GM18861 (cell line): Measurements from ENCODE around the gene ATP5F1B.
A peak's percentile ranks its signal among the peaks of the same experiment; 100 is the strongest.
"Not testable (repeated sequence)": the region's sequence is repeated elsewhere in the genome, so short reads cannot be mapped to it uniquely, and the experiment has no call there.

Experiments used
- ATAC-seq: cut with Tn5 transposase; IDR thresholded peaks from one replicate; pipeline ENCODE4 v1.9.1; 2021; ENCODE audit not compliant: unreplicated experiment

The ATP5F1B gene

DNA sequence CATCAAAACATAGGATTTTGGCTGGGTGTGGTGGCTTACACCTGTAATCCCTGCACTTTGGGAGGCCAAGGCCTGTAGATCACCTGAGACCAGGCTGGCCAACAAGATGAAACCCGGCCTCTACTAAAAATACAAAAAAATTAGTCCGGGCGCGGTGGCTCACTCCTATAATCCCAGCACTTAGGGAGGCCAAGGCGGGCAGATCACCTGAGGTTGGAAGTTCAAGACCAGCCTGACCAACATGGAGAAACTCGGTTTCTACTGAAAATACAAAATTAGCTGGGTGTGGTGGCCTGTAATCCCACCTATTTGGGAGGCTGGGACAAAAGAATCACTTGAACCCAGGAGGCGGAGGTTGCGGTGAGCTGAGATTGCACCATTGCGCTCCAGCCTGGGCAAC lies 2.2 kb upstream of the ATP5F1B start:
- not testable (repeated sequence) for ATAC-seq

DNA sequence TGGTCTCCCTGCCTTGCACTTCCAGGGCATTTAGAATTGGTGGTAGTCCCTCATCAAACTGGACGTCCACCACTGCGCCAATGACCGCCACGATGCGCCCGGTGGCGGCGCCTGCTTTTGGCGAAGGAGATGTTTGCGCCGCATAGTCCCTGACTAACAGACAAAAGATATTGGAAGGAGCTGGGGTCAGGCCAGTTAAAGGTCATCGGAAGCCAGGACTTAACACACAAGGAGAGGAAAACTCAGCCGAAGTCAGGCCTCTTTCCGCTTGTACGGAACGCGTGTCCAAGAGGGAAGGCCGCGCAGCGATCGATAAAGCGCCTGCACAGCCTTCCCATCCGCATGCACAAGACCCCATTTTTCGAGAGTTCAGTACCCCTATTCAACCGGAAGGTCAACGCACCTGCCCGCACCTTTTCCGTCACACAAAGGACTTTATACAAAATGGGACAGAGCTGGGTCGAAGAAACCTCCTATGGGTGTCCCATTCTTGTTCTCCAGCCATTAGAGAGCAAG lies 525 bp downstream of the ATP5F1B start:
- ATAC-seq = no peak

DNA sequence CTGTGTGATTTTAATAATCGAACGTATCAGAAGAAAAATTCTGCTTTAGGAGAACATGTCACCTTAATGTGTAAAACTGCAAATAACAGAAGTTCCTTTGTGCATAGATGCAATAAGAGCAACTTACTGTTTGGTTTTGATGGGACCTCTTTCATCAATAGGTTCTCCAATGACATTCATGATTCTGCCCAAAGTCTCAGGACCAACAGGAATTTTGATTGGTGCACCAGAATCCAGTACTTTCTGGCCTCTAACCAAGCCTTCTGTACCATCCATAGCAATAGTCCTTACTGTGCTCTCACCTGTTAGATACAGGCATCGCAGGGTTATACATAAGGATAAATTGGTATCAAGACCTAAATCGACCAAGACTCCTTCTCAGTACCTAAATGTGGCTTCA lies 1.1 kb downstream of the ATP5F1B start:
- ATAC-seq = no peak

DNA sequence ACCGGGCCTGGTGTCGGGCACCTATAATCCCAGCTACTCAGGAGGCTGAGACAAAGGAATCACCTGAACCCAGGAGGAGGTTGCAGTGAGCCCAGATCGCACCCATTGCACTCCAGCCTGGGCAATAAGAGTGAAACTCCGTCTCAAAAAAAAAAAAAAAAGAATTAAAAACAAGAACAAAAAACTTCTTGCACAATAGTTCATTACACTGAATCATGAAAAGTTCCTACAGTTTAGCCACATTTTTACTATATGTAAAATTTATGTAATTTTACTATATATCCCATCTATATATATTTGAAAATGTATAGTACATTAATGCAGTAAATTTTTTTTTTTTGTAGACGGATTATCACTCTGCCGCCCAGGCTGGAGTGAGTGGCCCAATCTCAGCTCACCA lies 4.6 kb downstream of the ATP5F1B start:
- ATAC-seq = no peak

DNA sequence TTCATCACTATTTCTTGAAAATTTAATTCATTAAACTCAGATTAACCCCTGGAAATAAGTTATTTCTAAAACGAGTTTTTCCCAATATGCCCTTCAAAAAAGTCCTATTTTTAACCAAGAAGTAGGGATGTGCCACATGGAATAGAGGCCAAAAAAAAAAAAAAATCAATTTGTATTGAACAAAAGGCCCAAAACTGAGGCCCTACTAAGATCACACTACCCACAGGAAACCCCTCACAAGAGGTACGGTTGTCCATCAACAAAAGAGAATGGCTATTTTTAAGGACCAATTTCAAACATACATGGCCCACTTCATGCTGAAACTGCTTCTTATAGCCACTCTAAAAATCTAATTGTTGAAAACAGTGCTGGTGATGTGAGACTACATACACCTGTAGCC lies 8.2 kb downstream of the ATP5F1B start:
- ATAC-seq = no peak

DNA sequence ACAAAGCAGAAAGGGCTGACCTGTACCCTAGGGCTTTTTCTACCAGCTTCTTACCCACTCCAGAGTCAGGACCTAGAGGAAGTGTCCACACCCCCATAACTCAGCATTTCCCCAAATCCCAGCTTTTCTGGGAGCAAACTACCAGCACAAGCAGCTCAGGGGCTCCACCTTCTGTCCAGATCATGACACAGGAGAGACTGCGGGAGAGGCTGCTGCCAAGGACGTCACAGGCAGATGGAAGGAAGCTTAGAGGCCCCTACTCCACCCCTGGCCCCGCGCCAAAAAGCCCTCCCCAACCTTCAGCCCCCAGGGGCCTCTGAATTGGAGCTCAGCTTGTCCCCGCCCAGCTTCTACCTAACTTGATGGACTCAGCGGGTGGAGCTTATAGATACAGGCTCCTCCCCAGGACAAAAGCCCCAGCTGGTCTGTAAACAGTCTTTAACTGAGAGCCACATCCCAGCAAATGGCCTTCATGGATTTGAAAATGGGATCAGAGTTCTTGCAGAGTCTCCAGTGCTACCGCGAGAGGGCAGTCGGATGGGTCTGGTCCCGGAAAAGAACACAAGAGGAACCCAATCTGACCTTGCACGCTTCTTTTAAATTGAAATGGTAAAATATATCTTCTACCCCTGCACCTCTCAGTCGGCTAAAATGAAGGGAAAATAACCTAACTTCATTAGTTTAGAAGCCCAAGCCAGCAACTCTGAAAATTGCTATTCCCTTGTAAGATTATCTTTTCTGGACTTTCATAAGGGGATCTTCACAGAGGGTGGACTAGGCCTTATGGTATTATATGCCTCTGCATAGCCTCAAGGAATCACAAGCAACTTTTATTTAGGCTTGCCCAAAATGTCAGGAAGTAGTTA lies 8.9 kb downstream of the ATP5F1B start:
- ATAC-seq = peak; percentile 50

DNA sequence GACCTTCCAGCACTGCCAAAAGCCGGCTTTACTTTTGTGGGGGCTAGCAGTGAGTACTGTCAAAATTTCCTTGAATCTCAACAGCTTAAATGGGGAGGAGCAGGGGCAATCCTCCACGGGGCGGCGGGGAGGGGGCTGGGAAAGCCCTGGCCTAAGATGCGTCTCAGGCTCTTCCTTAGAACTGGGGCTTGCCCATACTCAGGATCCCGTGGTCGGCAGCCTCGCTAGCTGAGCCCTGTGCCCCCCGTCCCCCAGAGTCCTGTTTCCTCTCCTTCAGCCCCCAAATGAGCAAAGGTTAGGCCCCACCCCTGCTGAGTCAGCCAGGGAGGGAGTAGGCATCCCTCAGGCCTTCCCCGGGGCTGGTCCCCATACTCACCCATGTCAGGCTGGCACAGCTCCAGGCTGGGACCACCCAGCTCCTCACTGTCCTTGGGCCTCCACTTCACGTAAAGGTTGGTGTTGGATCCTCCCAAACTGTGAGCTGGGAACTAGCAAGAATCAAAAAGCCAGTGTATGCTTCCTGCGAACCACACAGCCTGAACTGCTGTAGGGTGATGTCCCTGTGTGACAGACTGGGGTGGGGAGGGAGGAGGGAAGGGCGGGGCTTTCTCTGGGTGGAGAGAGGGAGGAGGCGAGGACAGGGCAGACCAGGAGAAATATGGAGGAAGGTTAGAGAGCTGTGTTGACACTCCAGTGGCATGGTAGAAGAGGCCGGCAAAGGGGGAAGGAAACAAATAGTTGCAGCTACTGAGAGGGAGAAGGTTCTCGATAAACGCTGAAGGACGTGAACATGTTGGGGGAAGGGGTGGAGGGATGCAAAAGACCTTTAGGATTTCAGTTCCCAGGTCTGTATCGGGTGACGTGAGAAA lies 9.7 kb downstream of the ATP5F1B start:
- no peak for ATAC-seq

DNA sequence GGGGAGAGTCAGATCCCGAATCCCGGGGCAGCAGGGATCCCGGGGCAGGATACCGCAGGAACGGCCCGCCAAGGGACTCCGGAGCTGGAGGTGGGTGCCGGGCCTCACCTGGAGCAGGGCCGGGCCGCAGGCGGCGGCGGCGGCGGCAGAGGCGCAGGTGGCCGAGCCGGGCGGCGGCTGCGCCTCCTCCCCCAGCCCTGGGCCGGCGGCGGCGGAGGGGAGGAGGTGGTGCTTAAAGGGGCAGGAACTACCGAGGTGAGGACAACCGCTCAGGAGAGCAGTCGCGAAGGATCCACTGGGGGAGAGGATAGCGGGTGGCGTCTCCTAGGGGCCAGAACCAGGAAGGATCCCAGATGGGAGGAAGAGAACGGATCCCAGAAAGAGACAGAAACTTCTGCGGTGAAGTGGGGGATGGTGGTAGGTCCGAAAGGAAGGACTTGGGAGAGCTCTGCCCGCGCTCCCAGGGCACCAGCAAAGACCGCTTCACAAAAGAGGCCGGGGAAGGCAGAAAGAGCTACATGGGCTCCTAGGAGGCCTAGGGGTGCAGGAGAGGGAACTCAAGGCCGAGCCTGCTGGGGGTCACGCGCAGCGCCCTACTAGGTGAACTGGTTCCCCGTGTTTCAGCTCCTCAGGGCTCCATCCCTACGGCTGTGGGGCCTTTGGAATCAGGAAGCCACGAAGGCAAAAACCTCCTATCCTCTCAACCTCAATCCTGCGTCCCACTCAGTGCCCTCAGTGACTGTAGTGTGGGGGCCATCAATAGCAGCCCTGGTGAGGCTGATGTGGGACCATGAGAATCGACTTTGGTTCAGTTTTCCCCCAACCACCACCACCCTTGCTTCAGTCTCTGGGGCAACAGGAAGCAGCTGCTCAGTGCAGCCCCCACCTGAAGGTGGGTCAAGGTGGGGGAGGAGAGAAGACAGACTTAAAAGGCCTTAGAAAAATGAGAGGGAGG lies 10.7 kb downstream of the ATP5F1B start:
- ATAC-seq = peak; percentile 26

DNA sequence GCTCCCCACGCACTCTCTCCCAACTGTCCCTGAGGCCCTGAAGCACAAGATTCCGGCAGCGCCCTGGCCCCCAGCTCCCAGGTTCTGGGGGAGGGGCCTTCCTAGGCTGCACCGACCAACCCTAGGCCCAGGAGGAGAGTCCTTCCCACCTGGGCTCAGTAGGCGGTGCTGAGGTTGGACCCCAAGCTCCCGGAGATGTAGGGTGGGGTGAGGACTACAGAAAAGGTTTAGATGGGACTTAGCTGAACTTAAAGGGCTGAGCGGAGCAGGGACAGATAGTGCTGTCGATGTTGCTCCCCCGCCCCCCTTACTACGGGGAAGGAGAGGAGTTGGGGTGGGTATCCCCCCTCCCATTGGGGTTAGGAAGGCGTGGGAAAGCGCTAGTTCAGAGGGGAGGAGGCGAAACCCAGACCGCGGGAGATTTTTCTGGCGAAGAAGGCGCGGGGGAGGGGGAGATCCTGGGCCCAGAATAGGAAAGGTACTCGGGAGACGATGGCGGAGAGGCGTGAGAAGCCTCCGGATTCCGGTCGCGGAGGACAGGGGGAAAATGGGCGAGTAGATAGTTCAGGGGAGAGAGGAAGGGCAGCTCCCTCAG lies 11.4 kb downstream of the ATP5F1B start:
- ATAC-seq = no peak

DNA sequence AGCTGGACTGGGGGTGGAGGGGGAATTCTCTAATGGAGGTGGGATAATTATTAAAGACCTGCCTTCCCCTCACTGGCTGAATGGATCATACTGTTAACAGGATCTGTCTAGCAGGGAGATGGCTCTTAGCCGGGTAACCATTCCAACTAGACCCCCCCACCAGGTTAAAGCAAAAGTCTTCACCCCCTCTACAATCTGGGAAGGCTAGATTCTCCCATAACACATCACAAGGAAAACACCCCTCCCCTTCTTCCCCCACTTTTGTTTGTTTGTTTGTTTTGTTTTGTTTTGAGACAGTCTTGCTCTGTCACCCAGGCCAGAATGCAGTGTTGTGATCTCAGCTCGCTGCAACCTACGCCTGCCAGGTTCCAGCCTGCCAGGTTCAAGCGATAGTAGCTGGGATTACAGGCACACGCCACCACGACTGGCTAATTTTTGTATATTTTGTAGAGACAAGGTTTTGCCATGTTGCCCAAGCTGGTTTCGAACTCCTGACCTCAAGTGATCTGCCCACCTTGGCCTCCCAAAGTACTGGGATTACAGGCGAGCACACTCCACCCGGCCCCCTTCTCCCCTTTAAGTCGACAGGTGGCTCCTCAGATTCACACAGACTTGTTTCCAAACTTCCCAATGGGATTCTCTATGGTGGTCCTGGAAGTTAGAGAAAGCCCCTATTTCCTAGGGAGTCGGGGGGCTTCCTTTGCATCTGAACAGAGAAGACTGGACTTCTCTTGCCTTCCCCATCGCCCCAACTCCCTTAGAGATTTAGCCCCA lies 12.1 kb downstream of the ATP5F1B start:
- ATAC-seq = no peak

DNA sequence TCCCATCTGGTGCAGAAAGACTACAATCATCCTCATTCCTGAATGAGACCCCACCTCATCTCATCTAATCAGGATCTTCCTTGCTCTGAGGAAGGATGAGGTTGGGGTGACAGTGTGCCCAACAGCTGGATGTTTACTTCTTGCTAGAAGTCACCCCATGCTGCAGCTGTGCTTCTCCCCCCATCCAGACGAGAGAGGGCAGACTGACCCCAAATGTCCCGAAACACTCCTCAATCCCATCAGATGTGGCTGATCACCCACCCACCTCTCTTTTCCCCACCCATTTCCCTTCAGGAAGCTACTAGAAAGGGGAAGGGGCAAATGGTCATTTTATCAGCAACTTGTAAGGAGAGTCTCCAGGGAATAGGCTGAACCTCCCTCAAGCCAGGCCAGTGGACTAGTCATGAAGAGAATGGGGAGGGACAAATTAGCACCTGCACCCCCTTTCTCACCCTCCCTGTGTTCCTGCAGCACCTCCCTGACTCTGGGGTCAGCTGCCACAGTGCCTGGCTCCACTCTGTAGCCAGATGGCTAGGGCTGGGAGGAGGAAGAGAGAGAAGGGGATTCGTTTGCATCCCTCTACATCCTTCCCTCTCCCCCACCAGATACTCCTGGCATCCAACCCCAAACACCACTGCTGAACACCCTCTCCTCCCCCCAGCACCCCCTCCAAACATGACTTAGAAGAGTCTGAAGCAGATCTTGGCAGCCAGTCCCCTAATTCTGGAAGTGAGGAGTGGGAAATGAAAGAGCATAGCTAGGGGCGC lies 12.9 kb downstream of the ATP5F1B start:
- no peak for ATAC-seq

DNA sequence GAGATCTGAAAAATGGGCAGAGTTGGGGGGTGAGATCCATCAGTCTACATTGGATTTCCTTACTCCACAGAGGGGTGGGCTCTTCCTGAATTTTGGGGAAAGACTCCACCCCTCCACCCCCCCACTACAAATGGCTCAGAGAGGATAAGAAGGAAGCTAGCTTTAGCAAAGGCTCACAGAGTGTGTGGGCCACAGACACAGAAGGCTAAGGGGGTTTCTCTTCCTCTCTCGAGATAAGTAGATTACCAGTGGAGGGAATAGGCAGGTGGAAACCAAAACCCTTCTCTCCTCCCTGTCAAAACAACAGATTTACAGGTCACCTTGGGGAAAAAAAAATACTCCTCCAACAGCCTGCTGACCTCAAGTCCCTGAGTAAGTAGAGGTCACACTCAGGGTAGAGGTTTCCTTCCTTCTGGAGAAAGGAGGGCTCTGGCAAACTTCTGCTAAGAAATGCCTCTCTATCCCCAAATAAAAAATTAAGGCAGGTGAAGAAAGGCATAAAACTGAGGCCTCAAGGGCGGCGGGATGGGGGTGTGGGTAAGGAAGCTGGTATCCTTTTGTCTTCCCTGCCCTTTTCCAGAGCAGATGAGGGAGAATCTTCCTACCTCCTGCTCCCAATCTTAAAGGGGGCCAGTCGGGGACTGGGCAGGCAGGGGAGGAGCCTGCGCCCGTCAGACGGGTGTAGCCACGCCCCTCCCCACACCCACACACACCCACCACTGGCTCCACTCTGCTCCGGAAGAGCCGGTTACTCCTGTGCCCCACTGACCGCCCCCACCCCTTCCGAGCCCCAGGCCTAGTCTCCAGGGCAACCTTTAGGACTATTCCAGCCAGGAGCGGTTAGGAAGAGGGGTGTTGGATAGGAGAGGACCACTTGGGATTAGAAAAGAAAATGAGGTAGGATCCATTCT lies 13.7 kb downstream of the ATP5F1B start:
- no peak for ATAC-seq

DNA sequence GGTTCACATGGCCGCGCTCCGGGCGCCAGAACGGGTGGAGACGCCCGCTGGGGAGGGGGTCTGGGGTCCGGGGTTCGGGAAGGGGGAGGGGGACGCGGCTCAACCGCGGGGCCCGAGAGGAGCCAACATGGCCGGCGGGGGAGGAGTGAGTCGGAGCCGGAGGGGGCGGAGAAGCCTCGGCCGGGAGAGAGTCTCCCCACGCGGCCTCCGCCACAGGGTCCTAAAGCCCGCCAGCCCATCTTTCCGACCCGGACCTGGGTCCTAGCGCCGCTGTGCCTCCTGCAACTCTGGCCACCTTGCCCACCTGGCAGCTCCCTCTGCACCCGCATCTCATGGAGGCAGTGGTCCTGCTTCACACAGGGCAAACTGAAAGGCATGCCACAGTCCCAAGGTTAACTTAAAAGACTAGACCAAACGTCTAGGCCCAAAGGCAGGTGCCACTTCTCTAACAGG lies 15.6 kb downstream of the ATP5F1B start, which contains the start of gene BAZ2A:
BAZ2A (minus strand) TSS at position 147 of the 453 bp plus-strand sequence. CDS start 12,796 bp downstream, outside the sequence.
- ATAC-seq = peak; percentile 45

DNA sequence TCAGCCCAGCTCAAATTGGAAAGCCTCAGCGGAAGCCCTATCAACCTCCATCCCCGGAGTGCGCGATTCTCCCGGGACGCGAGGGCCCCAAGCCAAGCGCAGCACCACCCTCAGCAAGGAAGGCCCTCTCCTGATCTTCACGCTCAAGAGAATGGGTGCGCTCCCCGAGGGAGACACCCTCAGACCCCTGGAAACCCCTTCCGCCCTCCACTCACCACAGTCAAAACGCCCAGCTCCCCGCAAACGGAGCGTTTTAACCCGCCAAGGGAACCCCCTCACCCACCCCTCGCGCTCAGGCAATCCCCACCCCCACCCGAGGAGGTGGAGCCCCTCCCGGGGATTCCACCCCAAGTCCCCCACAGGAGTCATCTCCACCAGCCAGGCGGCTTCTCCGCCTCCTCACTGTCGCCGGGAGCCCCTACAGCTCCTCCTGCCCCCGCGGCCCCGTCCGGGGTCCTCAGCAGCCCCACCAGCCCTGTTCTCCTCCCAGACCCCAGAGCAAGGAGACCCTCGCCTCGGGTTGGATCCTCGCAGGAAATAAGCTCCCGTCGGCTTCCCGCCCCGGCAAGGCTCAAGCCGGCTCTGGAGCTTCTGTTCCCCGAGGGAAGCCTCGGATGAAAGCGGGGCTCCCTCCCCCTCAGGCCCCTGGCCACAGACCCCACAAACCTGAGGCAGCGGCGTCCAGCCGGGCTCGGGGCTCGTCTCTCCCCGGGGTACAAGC lies 16.2 kb downstream of the ATP5F1B start:
- no peak for ATAC-seq

DNA sequence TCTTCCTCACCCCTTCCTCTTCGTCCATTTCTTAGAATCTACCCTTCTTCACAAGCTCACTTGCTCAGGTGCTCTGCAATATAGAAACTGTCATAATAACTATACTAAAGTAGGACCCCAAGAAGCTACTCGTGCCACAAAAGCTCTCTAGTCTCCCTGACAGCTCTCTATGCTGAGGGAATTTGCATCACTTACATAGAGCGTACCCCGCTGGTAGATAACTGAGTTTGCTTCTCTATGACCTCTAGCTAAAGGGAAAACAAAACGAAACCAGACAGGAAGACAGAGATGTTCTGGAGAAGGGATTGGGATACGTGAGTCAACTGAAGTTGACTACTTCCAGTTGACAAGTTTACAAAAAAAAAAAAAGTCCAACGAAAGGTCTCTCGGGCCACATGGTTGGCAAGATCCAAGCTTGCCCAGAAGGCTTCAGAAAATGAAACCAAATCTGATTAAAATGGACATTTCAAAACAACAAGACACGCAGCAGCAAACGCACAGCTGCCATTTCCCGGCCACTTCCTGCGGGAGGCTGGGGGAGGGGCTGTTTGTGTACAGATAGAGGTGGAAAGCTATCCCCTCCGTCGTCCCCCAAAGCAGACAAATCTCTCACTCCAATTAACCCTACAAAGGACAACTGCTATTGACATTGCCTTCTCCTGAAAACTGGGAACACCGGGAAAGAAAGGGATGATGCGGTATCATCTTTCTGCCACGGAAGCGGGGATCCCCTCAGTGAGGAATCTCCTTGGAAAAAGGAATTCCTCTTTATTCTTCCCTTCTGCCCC lies 16.9 kb downstream of the ATP5F1B start:
- no peak for ATAC-seq

DNA sequence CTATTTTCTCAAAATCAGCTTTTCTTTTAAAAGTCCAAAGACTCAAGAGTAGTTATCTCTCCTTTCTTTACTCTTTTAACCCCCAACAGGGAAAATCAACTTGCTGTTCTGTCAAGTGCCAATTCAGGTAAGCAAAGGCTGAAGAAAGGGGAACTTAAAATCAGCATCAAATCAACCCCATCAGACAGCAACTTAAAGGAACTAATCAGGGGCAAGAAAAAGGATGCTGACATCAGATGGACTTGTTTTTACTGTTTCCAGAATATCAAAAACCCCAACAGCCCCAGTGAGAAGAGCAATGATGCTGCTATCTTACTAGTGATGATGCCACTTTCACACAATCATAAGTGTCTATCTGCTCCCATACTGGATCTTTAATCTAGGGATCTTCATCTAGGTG lies 19.1 kb downstream of the ATP5F1B start:
- ATAC-seq = no peak
